Brain microvascular endothelial cell (primary cell): ENCODE results near the gene FAM120C.

Source experiments
- DNase-seq: peaks from one replicate; pipeline ENCODE4 v3.0.0-alpha.2; 2020
- H3K27ac ChIP-seq: fragments of 250-450 bp; sonication (Bioruptor Pico); 2 replicates; pipeline ENCODE4 v1.5.1; 2020; ENCODE audit warnings: mild to moderate bottlenecking, moderate library complexity
- H3K27me3 ChIP-seq: fragments of 250-450 bp; sonication (Bioruptor Pico); replicated peaks from 2 replicates; pipeline ENCODE4 v1.5.1; 2020; ENCODE audit warnings: mild to moderate bottlenecking
- H3K36me3 ChIP-seq: fragments of 250-450 bp; sonication (Bioruptor Pico); replicated peaks from 2 replicates; pipeline ENCODE4 v1.5.1; 2020; ENCODE audit warnings: mild to moderate bottlenecking
- H3K4me3 ChIP-seq: 2 replicates; pipeline ENCODE4 v1.5.1; 2011; ENCODE audit warnings: low read depth, mild to moderate bottlenecking, control low read depth, low read length, moderate library complexity
- in situ Hi-C: cut with HindIII; loops from 2 replicates; pipeline ENCODE4 v1.10.0; 2017; ENCODE audit warnings: low sequenced_read_pairs, low pct_ligation_motif_present
- TF ChIP-seq, protein P1 (sequence below): IDR thresholded peaks from 2 replicates; pipeline ENCODE4 v1.5.1; 2011; ENCODE audit warnings: low read depth, mild to moderate bottlenecking, moderate library complexity, low read length, control low read depth, inconsistent platforms; ENCODE audit errors: missing control alignments

FAM120C gene

DNA sequence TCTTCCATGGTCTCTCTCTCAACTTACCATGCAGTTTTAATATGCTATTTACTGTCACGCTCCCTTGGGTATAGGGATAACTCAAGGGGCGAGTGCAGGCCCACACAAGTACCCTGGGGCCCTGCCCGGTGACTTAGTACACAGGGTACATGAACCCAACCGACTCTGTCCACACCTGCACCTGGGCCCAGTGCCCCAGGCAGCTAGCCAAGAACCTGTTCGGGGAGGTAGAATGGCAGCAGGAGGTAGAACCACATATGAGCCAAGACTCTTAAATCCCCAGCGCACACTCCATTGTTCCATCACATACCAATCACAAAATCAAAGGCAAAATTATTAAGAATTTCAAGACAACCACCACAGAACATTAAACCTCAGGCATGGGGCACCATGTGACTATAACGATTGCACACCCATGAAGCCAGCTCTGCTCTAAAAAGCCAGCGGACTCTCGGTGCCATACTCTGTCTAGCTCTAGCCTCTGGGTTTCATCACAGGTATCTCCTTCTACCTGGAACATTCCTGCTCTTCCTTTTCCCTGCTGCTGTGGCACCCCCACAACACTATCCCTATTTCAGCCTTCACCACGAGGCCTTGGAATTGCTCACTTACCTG is 153.4 kb downstream of the FAM120C start:
- no peaks in the 10 kb centered on the region for H3K36me3 ChIP-seq
- TF ChIP-seq, protein P1, sequence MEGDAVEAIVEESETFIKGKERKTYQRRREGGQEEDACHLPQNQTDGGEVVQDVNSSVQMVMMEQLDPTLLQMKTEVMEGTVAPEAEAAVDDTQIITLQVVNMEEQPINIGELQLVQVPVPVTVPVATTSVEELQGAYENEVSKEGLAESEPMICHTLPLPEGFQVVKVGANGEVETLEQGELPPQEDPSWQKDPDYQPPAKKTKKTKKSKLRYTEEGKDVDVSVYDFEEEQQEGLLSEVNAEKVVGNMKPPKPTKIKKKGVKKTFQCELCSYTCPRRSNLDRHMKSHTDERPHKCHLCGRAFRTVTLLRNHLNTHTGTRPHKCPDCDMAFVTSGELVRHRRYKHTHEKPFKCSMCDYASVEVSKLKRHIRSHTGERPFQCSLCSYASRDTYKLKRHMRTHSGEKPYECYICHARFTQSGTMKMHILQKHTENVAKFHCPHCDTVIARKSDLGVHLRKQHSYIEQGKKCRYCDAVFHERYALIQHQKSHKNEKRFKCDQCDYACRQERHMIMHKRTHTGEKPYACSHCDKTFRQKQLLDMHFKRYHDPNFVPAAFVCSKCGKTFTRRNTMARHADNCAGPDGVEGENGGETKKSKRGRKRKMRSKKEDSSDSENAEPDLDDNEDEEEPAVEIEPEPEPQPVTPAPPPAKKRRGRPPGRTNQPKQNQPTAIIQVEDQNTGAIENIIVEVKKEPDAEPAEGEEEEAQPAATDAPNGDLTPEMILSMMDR: no peak
- H3K27ac ChIP-seq: no peak overlapping the region
- no peak for DNase-seq
- no peak overlapping the region for H3K4me3 ChIP-seq
- H3K27me3 ChIP-seq: no peaks in the 10 kb centered on the region
- in situ Hi-C loops: no loop called here

DNA sequence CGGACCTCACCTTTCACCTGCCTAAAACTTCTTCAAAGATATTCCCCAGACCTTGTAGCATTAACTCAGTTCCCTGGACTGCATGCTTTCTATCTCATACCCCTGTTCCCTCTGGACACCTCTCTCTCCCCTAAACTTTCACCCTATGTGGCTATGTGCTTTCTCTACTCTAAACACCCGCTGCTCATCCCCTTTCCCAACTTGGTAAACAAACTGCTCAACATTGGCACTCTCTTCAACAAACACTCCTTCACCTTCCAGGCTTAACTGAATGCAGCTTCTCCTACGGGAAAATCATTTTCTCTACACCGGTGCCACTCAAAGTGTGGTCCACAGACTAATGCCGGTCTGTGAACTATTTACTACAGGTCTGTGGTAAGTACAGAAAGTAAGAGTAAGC is 158.7 kb downstream of the FAM120C start:
- no peak overlapping the region for H3K4me3 ChIP-seq
- no peak overlapping the region for H3K27ac ChIP-seq
- no peaks in the 10 kb centered on the region for H3K36me3 ChIP-seq
- in situ Hi-C loops: no loop called here
- TF ChIP-seq, protein P1: no peak
- DNase-seq: no peak
- no peaks in the 10 kb centered on the region for H3K27me3 ChIP-seq
